RWPE2 (cell line): ENCODE data around the gene POFUT1.
"Not testable (repeated sequence)": the region's sequence is repeated elsewhere in the genome, so short reads cannot be mapped to it uniquely, and the experiment has no call there.

ENCODE experiments used
- ATAC-seq: fragments of 200-7000 bp; cut with Tn5 transposase; 3 replicates; pipeline ENCODE4 v1.9.1; 2021; ENCODE audit warnings: low read depth
- DNase-seq: peaks from one replicate; pipeline ENCODE4 v3.0.0-alpha.2; 2020; ENCODE audit warnings: low spot score
- H3K27ac ChIP-seq: fragments of 450-650 bp; 2 replicates; pipeline ENCODE4 v1.5.1; 2017; ENCODE audit warnings: mild to moderate bottlenecking; ENCODE audit not compliant: poor library complexity, severe bottlenecking
- H3K27me3 ChIP-seq: fragments of 250-450 bp; sonication (Bioruptor Pico); 2 replicates; pipeline ENCODE4 v1.5.1; 2021; ENCODE audit warnings: mild to moderate bottlenecking, moderate library complexity; ENCODE audit not compliant: insufficient read depth, poor library complexity, severe bottlenecking
- H3K36me3 ChIP-seq: fragments of 250-450 bp; sonication (Bioruptor Pico); 2 replicates; pipeline ENCODE4 v1.5.1; 2020; ENCODE audit warnings: low read depth, mild to moderate bottlenecking, moderate library complexity
- H3K4me1 ChIP-seq: fragments of 250-450 bp; sonication (Bioruptor Pico); 2 replicates; pipeline ENCODE4 v1.5.1; 2021; ENCODE audit warnings: mild to moderate bottlenecking, moderate library complexity; ENCODE audit not compliant: insufficient read depth, poor library complexity, severe bottlenecking
- H3K4me3 ChIP-seq: fragments of 250-450 bp; sonication (Bioruptor Pico); 2 replicates; pipeline ENCODE4 v1.5.1; 2021; ENCODE audit warnings: mild to moderate bottlenecking, moderate library complexity; ENCODE audit not compliant: severe bottlenecking
- H3K9me3 ChIP-seq: fragments of 250-450 bp; sonication (Bioruptor Pico); 2 replicates; pipeline ENCODE4 v1.5.1; 2021; ENCODE audit warnings: mild to moderate bottlenecking, moderate library complexity; ENCODE audit not compliant: severe bottlenecking
- TF ChIP-seq, protein P1 (sequence below): fragments of 450-650 bp; IDR thresholded peaks from one replicate; pipeline ENCODE4 v1.5.1; 2017; ENCODE audit warnings: mild to moderate bottlenecking, moderate library complexity; ENCODE audit not compliant: poor library complexity, severe bottlenecking

Gene POFUT1

DNA sequence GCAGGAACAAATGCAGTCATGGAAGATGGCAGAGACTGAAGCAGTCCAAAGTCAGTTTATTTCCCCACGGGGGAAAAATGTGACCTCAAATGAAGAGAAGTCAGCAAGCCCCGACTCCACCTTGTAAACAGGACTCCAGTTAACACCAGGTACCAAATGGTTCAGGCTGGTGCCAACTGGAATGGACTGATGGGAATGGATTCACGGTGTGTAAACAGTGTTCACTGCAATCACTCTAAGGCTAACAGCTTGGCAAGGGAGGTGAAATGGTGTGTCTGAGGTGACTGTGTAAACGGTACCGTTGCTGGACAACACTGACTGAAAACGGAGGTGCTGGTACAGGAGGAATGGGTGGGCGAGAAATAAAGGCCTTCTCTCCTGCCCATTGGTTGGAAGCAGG lies 12.1 kb upstream of the POFUT1 start:
- H3K4me1 ChIP-seq, result no peaks in the 10 kb centered on the region
- no peak overlapping the region for H3K4me3 ChIP-seq
- TF ChIP-seq, protein P1, sequence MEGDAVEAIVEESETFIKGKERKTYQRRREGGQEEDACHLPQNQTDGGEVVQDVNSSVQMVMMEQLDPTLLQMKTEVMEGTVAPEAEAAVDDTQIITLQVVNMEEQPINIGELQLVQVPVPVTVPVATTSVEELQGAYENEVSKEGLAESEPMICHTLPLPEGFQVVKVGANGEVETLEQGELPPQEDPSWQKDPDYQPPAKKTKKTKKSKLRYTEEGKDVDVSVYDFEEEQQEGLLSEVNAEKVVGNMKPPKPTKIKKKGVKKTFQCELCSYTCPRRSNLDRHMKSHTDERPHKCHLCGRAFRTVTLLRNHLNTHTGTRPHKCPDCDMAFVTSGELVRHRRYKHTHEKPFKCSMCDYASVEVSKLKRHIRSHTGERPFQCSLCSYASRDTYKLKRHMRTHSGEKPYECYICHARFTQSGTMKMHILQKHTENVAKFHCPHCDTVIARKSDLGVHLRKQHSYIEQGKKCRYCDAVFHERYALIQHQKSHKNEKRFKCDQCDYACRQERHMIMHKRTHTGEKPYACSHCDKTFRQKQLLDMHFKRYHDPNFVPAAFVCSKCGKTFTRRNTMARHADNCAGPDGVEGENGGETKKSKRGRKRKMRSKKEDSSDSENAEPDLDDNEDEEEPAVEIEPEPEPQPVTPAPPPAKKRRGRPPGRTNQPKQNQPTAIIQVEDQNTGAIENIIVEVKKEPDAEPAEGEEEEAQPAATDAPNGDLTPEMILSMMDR, result no peak
- peaks cover 54% of the 10 kb centered on the region for H3K36me3 ChIP-seq
- DNase-seq, result peak; percentile 42
- no peaks in the 10 kb centered on the region for H3K27me3 ChIP-seq
- H3K9me3 ChIP-seq, result no peaks in the 10 kb centered on the region
- no peak for ATAC-seq
- H3K27ac ChIP-seq, result no peak overlapping the region

DNA sequence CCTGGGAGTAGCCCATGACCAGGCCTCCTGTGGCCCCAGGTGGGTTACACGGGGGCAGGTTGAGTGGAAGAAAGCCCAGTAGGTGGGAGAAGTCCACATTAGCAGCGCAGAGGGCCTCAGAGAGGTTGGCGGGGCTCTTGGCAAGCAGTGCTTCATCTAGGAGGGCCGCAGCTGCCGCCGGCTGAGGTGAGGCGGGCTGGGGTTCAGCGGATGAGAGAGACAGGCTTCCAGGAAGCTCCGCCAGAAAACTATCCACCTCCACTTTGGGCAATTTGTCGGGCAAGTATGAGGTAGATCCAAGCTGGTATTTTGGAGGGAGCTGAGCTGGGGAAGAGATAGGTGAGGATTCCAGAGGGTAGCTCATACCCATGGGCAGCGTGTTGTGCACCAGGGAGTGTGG lies 11.1 kb upstream of the POFUT1 start:
- H3K36me3 ChIP-seq, result peaks cover 65% of the 10 kb centered on the region
- ATAC-seq, H3K9me3 ChIP-seq, H3K27ac ChIP-seq, H3K4me3 ChIP-seq, H3K4me1 ChIP-seq, DNase-seq, H3K27me3 ChIP-seq: not testable (repeated sequence)

DNA sequence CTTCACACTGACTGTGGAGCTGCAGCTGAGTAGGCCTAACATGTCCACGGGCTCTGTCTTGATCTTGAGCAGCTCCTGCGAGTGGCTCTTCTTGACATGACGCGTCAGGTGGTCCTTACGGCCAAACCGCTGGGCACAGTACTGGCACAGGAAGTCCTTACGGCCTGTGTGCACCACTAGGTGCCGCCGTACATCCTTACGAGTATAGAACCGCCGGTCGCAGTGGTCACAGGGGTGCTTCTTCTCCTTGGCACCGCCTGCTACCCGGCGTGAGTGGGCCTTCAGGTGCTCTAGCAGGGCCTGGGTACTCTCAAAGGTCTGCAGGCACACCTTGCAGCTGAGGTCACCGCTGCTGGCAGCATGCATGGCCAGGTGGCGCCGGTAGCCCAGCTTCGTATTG lies 10.5 kb upstream of the POFUT1 start:
- not testable (repeated sequence) for H3K9me3 ChIP-seq, H3K27ac ChIP-seq, H3K4me3 ChIP-seq, H3K27me3 ChIP-seq, ATAC-seq, H3K4me1 ChIP-seq
- H3K36me3 ChIP-seq, result peaks cover 70% of the 10 kb centered on the region
- DNase-seq, result peak; percentile 73
- TF ChIP-seq, protein P1, result peak; percentile 23

DNA sequence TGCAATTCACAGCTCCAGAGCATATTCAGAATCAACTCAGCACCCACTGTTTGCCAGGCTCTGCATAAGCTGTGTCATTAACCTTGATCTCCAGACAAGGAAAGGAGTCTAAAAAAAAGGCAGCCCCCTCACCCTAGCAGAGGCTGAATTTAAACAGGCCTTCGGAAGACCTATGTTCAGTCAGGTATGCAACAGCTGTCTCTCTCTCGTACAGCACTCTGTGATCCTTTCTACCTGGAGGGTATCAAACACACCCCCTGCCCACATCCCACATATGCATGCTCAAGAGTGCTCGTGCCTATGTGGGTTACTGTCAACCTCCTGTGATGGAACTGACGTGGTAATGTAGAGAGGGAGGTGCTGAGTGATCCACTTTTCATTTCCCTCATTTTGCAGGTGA lies 8.7 kb upstream of the POFUT1 start:
- TF ChIP-seq, protein P1, result no peak
- peaks cover 27% of the 10 kb centered on the region for H3K4me1 ChIP-seq
- no peaks in the 10 kb centered on the region for H3K9me3 ChIP-seq
- no peak overlapping the region for H3K4me3 ChIP-seq
- no peaks in the 10 kb centered on the region for H3K27me3 ChIP-seq
- H3K27ac ChIP-seq, result no peak overlapping the region
- peaks cover 85% of the 10 kb centered on the region for H3K36me3 ChIP-seq
- ATAC-seq, result no peak
- no peak for DNase-seq

DNA sequence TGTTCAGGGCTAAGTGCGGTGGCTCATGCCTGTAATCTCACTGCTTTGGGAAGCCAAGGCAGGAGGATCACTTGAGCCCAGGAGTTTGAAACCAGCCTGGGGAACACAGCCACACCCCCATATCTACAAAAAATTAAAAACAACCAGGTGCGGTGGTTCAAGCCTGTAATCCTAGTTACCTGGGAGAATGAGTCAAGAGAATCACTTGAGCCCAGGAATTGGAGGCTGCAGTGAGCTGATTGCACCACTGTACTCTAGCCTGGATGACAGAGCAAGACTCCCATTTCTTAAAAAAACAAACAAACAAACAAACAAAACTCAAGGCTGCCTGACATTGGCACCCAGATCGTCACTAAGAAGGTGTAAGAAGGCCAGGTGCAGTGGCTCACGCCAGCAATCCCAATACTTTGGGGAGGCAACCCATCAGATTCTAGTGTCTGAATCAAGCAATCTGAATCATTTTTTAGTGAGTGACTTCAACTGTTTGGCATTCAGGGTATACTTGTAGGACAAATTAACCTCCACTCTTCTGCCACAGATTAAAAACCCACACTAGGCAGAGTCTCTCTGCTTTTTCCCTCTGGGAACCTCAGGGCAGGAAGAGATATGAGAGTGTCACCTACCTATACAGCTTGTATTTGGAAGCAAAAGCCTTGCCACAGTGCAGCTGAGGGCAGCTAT lies 6.2 kb upstream of the POFUT1 start:
- no peak for ATAC-seq
- Histone ChIP-seq H3K27ac (peak overlapping the region; percentile 86), H3K27me3 (no peaks in the 10 kb centered on the region), H3K36me3 (peaks cover 78% of the 10 kb centered on the region), H3K9me3 (no peaks in the 10 kb centered on the region), H3K4me1 (peaks cover 52% of the 10 kb centered on the region), H3K4me3 (no peak overlapping the region)
- DNase-seq, result no peak
- TF ChIP-seq, protein P1, result no peak
